ENCODE data around the gene BET1. TPM values are rescaled to one million over a fixed set of nuclear protein-coding genes. Genes with fewer than 3 reads are reported as not detected.

The BET1 gene
- total RNA-seq, 1 donor from 2014 or later: 24.7 TPM

DNA sequence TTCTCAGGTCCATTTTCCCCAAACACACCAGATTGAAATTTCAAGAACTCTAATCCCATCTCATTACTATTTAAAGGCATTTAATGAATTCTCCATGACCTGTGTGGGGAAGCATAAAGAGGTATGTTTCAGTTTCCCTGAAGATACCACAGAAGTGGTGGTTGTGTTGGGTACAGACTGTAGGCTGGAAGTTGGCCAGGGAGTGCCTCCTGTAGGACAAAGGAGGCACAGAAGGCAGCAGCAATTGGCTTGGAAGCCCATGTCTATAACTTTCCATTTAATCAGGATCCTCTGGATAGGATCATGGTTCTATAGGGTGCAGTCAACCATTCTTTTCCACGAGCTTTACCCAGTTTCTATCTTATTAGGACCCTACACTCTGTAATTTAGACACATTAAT is 8.6 kb upstream of the BET1 start:
- DNase-seq (ENCODE audit: low spot score): no peak

DNA sequence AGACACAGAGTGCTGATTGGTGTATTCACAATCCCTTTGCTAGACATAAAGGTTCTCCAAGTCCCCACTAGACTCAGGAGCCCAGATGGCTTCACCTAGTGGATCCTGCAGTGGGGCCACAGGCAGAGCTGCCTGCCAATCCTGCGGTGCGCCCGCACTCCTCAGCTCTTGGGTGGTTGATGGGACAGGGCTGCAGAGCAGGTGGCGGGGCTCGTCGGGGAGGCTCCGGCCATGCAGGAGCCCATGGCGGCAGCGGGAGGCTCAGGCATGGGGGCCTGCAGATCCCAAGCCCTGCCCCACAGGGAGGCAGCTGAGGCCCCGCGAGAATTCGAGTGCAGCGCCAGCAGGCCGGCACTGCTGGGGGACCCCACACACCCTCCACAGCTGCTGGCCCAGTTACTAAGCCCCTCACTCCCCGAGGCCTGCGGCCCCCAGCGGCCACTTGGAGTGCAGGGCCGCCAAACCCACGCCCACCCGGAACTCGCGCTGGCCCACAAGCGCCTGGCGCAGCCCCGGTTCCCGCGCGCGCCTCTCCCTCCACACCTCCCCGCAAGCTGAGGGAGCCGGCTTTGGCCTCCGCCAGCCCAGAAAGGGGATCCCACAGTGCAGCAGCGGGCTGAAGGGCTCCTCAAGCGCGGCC is 7.7 kb upstream of the BET1 start:
- DNase-seq (ENCODE audit: low spot score): no peak

DNA sequence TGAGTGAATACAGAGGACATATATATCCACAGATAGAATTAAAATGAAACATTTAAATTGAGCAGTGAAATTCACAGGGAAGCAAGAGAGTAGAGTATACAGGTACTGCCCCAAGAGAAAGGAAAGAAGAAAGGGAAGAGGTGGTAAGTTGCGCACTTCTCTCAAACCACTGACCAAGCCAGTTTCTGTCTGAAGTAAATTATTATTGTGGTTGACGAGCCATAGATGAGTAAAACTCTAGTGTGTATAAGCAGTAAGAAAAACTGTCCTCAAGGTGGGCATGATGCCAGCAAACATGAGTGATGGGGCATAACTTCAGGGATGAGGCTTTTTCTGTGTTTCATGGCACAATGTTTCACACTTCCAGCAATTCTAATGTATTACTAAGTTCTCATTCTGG is 4.4 kb upstream of the BET1 start:
- DNase-seq (ENCODE audit: low spot score): no peak

DNA sequence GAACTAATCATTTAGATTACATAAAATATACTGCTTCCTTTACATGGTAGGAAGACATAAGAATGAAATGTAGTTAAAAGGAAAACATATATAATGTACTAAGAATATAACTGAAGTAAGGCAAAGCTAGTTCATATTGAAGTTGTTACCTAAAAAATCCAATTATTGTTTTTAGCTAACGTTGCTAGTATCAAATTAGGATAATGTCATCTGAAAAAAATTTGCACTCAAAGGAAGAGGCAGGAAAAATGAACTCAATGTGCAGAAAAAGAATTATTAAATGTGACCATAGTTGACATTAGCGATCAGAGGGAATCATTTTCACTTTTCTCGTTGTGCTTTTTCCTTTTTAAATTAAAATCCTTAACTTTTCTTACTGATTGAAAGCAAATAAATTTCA is 1.6 kb upstream of the BET1 start:
- DNase-seq (ENCODE audit: low spot score): no peak

DNA sequence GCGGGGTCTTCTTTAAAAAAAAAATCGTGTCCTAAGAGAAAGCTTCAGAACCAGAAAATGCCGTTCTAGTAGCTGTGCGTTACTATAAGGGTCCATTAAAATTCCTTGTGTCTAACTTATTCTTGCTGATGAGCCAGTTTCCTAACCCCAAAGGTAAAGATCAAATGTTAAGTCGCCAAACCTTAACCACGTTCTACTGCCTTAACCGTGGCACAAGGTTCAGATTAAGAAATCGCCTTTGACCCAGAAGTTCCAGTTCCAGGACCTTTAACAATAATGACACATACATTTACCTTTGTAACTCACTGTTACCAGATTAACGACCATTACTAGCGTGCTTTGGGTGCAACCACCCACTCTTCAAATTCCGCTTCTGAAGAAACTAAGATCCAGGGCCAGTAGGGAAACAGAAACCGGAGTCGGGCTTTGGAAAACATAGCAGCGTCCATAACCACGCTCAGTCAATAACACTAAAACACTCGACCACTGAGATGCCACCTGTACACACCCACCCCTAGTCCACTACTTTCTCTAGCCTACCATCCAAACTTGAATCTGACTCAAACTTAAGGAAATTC is 620 bp downstream of the BET1 start:
- DNase-seq (ENCODE audit: low spot score): no peak

DNA sequence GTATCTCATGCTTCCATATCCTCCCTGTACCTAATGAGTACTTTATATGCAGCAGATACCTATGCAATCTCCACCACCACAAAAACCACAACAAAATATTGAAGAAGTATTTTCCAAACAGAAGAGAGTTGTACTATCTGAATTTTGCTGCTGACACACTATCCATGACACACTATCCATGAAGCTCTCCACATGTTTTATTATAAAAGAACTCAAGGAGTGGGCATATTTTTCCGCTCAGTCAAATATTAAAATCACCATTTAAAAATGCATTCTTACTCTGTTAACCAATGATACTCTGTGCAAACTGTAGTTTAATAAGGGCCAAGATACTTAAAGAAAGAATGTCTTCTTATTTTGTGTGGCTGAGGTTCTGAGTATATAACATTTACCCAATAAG is 2.8 kb downstream of the BET1 start:
- DNase-seq (ENCODE audit: low spot score): no peak

DNA sequence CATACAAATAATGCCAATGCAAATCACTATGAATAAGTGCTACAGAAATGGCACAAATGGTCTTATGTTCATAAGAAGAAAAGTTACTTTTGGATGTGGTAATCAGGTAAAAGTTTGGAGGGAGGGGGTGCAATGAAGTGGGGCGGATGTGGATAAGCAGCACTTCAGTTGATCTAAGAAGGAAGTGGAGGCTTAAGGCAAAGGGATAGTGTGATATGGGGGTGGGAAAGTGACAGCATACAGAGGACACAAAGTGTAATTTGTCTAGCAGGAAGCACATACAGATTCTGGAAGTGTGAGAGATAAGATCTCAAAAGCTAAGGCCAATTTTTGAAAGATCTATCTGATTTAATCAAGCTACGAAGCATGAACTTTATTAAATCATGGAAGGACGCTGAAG is 6.3 kb downstream of the BET1 start:
- no peak for DNase-seq (ENCODE audit: low spot score)

DNA sequence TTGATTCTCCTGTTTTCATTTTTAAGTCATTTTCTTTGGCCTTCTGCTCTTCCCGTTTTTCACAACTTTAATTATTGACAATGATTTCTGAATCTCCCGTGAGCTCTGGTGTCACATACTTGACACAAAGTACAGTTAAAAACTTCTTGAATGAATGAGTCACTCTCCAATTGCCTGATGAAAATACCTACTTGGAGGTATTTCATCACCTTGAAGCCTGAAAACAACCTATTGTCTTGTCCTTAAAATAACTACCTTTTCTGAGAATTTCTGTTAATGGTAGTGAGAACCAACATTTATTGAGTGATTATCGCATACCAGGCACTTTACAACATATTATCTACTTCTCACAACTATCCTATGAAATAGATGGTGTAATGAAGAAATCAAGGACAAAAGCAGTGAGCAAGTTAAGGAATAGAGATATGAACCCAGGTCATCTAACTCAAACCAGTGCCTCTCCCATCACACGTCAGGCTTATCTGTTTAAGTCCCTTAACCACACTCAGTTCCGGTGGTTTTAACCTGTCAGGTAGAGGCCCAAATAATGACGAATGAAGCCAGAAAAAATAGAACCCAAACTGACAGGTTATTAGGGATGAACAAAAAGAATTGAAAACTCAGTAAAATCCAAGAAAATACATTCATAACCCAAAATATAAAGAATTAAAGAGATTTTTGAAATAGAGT is 11.6 kb downstream of the BET1 start:
- DNase-seq (ENCODE audit: low spot score): no peak

DNA sequence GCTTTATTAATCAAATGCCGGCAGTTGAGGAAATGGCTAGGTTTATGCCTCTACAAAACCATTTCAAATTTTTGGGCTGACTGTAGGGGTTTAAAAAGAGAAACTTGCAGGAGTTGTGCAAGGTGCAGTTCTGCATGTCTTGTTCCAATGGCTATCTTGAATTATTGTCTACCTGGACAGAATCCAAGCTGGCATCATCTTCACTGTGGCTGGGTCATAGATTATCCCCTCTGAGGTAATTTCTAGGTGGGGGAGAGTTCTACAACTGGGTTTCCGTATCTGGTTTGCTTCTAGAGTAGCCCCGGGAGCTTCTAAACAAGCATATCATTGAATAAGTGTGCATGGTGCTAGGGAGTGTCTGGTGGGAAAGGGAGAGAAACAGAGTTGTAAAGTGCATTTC is 16.9 kb downstream of the BET1 start:
- no peak for DNase-seq (ENCODE audit: low spot score)

DNA sequence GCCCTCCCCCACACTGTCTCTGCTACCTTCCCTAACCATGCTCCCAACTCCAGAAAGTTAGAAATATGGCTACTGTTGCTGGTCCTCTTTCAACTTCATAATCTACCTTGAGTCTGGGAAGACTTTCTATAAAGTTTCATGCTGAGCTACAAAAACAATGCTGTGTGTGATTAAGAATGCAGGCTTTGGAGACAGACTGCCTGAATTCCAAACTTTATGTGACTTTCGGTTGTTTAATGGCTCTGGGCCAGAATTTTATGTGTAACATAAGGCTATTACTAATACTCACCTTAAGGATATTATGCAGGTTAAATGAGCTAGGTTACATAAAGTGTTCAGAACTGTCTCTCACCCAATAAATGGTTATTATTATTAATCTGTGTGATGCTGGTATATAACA is 19.1 kb downstream of the BET1 start:
- no peak for DNase-seq (ENCODE audit: low spot score)

DNA sequence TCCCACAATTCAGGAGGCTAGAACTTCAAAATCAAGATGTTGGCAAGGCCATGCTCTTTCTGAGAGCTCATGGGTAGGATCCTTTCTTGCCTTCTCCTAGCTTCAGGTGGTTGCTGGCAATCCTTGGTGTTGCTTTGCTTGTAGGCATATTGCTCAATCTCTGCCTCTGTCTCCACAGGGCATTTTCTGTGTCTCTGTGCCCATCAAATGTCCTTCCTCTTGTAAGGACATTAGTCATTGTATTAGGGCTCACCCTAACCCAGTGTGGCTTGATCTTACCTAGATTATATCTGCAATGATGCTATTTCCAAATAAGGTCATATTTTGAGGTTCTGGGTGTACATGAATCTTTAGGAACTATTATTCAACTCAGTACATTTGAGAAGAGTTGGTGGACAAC is 20.1 kb downstream of the BET1 start:
- no peak for DNase-seq (ENCODE audit: low spot score)

DNA sequence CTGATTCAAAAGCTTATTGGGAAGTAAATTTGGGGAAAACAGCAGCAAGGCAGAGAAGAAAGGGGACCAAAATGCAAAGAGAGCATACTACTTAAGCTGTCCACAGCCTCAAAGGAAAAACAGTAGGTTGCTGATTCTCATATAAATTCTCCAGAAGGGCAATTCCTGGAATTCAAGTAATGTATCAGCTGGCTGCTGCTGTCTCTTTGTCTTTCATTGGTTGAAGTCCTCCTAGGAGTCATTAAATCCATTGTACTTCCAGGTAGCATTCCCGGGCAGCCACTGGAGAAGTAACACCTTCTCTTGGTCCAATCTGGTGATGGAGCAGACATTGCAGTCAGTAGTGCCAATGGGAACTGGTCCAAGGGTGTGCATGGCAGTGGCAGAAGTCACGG is 22.7 kb downstream of the BET1 start:
- no peak for DNase-seq (ENCODE audit: low spot score)

DNA sequence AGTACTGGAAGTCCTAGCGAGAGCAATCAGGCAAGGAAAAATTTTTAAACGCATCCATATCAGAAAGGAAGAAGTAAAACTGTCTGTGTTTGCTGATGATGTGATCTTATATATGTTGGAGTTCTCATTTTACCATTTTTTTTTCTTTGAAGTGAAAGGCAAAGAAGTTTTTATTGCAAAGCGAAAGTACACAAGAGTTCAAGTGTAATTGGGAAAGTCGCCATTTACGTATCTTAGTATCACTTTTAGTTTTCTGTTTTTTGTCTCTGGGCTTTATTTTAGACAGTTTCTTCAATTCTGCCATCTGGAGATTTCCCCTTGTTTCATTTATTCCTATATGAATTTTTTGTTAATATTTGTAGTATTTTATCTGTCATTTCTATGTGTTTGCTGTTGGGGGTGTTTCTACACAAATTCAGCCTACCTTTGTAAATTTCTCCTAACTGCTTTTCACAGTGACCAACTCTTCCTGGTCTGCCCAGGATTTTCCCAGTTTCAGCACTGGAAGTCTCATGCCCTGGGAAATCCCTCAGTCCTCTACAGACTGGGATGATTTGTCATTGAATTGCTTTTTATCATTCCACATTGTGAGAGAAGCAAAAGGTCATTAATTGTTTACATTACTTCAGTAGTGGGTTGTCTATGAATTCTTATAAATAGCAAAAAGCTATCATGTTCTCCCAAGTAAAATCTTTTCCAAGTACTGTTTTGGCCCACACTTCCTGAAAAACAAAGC is 23.2 kb downstream of the BET1 start:
- DNase-seq (ENCODE audit: low spot score): no peak

DNA sequence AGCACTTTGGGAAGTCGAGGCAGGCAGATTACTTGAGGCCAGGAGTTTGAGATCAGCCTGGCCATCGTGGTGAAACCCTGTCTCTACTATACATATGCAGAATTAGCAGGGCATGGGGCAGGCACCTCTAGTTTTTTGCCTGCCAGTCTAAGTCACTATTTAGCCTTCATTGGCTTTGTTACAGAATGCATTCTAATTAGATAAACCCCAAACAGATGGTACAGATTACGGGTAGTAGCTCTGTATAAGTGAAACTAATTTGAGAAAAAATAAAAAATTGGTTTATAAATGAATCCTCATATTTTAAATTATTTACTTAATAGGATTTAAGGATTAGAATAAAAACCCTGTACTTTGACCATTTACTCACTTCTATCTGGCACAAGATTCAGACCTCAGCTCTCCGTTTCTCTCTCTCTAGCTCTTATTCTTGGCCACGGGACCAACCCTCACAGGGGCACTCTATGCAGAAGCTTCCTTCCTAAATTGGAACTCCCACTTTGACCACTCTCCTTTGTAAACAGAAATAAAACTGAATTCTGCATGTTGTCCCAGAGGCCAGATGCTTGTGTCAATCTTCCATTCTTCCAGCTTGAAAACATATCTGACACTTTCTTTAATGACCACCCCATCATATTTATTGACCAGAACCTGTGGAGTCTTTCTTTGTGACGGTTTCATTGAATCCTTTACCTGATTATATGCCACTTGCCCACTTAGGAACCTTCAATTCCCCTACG is 26.8 kb downstream of the BET1 start:
- DNase-seq (ENCODE audit: low spot score): no peak

DNA sequence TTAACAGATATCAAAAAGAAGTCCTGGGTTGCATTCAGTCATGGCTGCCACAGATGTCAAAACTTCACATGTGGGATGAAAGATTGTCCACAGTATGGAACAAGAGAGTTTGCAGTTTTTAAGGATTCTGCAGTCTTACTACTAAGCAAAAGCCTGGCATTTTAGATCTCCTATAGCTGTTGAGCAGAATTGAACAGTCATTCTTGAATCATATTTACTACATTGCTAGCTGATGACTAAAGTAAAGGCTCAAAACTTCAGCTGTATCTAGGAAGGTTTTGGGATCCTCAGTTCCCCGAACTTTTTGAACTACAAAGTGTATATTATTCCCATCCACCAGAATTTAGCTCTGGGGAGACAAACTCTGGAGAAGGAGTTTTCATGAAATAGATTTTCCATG is 31.0 kb downstream of the BET1 start:
- no peak for DNase-seq (ENCODE audit: low spot score)

DNA sequence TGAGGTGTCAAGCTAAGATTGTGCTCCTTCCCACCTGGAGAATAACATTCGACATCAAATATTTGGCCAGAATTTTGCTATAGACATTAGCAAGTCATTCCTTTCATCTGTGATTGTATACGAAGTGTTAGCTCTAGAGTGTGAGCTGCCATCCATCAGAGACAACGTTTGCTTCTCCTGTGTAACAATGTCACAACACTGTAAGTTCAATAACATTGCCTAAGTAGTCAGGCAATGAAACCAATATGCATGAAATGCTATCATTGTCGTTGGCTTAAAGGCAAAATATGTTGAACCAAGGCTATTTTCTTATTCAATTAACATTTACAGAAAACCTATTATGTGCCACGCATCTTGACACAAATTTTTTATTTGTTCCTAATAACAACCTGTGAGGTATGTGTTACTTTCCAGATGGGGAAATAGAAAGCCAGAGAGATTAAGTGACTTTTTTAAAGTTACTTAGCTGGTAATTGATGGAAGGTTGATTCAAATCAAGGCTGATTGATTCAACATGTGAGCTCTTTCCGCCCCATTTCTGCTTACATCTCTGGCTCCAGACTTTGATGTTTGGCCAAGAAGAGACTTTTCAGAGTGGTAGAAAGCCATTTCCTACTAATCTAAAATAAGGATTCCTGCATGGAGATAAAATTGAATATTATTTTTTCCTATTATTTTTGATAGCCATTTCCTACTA is 32.0 kb downstream of the BET1 start:
- no peak for DNase-seq (ENCODE audit: low spot score)

DNA sequence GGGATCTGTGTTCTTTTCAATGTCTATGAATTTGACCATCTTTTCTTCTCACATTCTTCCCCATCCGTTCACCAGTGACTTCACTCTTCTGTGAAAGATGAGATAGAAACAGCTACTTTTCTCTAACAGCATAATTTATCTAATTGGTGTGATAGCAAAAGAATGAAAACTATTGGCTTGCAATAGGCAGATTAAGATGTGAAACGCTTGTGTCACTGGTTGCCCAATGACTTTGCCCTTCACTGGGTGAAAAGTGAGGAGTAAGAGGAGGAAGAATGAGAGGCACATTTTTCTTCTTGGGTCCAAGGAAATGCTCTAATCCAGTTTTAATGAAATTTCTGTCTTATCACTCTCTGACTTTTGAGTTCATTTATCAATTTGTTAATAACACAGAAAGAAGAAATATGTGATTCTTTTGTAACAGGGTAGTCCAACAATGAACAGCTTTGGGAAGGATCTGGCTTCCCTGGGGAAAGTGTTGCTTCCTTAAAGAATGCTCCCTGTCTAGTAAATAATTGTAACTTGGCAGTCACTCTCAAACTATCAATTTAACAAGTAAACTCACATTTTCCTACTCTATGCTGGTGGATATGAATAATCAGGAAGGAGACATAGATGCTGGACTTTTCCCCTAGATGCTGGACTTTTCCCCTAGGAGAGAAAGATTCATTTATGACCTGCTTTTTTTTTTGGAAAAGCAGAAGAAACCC is 35.1 kb downstream of the BET1 start:
- DNase-seq (ENCODE audit: low spot score): no peak

DNA sequence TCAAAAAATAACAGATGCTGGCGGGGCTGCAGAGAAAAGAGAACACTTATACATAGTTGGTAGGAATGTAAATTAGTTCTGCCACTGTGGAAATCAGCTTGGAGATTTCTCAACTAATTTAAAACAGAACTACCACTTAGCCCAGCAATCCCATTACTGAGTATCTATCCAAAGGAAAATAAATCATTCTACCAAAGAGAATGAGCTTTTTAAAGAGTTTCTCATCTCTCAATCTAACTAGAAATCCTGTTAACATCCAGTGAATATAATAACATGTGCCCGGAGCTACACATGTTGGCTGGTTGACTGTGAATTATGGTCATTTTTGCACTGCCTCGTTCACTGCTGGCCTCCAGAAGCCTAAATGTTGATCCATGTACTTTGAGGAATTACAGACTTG is 39.3 kb downstream of the BET1 start:
- no peak for DNase-seq (ENCODE audit: low spot score)

DNA sequence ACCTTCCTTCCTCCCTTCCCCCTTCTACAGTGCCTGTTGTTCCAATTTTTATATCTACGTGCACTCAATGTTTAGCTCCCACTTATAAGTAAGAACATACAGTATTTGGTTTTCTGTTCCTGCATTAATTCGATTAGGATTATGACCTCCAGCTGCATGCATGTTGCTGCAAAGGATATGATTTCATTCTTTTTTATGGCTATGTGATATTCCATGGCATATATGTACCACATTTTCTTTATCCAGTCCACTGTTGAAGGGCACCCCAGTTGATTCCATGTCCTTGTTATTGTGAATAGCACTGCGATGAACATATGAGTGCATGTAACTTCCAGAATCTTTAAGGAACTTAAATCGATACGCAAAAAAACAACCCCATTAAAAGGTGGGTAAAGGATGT is 39.9 kb downstream of the BET1 start:
- DNase-seq (ENCODE audit: low spot score): no peak

DNA sequence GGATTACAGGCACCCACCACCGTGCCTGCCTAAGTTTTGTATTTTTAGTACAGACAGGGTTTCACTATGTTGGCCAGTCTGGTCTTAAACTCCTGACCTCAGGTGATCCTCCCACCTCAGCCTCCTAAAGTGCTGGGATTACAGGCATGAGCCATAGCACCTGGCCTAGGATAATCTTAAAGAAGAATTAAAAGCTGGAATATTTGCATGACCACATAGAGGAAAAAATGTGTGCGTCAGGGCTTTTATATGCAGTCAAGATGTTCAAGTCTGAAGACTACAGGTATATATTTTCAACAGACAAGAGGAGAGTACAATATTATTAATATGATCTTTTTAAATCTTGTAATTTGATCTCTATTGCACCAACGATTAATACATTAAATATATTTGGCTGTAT is 43.2 kb downstream of the BET1 start:
- DNase-seq (ENCODE audit: low spot score): no peak

DNA sequence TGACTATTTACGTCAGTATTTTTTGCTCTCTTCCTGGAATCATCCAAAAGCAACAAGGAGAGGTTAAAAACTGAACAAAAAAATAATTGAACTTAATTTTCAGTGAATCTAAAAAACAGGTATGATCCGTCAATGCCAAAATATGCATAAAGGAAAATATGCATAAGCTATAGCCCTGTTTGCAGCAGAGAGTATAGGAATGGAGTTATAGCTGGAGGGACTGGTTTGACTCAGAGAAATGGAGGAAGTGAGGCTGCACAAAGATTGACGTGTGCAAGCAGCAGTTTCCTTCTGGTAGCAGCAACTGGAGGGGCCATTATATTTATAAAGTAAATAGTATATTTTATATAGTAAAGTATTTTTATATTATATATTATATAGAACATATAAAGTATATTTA is 45.5 kb downstream of the BET1 start:
- no peak for DNase-seq (ENCODE audit: low spot score)
